ENCODE data around the gene RNGTT. TPM values are rescaled to one million over a fixed set of nuclear protein-coding genes. Genes with fewer than 3 reads are reported as not detected.

The RNGTT gene
- total and polyA plus RNA-seq, 2 experiments from 2014 or later: 7.4 to 15.6 TPM

- TF ChIP-seq EZH2 (IDR thresholded peaks at IDR 0.05; ENCODE audit: borderline replicate concordance) (no peak), EZH2phosphoT487 (IDR thresholded peaks at IDR 0.05; ENCODE audit: low read depth, severe bottlenecking, unreplicated experiment) (no peak), CTCF (IDR thresholded peaks at IDR 0.05; ENCODE audit: poor library complexity) (no peak)
- Histone ChIP-seq H3K27me3 (no peaks in the 10 kb centered on the region), H3K9me2 (replicated peaks; ENCODE audit: insufficient read depth) (no peaks in the 10 kb centered on the region), H3K27ac (no peak overlapping the region), H3K4me1 (ENCODE audit: insufficient read depth) (no peaks in the 10 kb centered on the region), H2AFZ (no peak overlapping the region), H4K20me1 (ENCODE audit: insufficient read depth, poor library complexity, severe bottlenecking) (no peaks in the 10 kb centered on the region), H3K9me3 (ENCODE audit: low read depth) (no peaks in the 10 kb centered on the region), H3K4me3 (no peak overlapping the region), H3K79me2 (no peaks in the 10 kb centered on the region), H3K4me2 (no peak overlapping the region), H3K36me3 (replicated peaks; ENCODE audit: insufficient read depth, low read depth) (no peaks in the 10 kb centered on the region)
- no peak for DNase-seq (ENCODE audit: low spot score)
These were observed 312.0 kb downstream of the RNGTT start for GRCh38 chr6:88651400-88651799.

GRCh38 chr6:88650979-88651378 is 312.4 kb downstream of the RNGTT start:
- no peaks in the 10 kb centered on the region for H3K4me1 ChIP-seq (ENCODE audit: insufficient read depth)
- TF ChIP-seq CTCF (IDR thresholded peaks at IDR 0.05; ENCODE audit: poor library complexity) (no peak), EZH2 (IDR thresholded peaks at IDR 0.05; ENCODE audit: borderline replicate concordance) (no peak), EZH2phosphoT487 (IDR thresholded peaks at IDR 0.05; ENCODE audit: low read depth, severe bottlenecking, unreplicated experiment) (no peak)
- H3K4me3 ChIP-seq: no peak overlapping the region

GRCh38 chr6:88650029-88650619 is 313.3 kb downstream of the RNGTT start:
- no peak overlapping the region for H3K27ac ChIP-seq
- DNase-seq (ENCODE audit: low spot score): no peak
- H3K4me3 ChIP-seq: no peak overlapping the region
- H3K4me2 ChIP-seq: no peak overlapping the region
- no peak for TF ChIP-seq EZH2 (IDR thresholded peaks at IDR 0.05; ENCODE audit: borderline replicate concordance)
- no peak for TF ChIP-seq EZH2phosphoT487 (IDR thresholded peaks at IDR 0.05; ENCODE audit: low read depth, severe bottlenecking, unreplicated experiment)
- no peak for TF ChIP-seq CTCF (IDR thresholded peaks at IDR 0.05; ENCODE audit: poor library complexity)
- H3K9me2 ChIP-seq (replicated peaks; ENCODE audit: insufficient read depth): no peaks in the 10 kb centered on the region
- H2AFZ ChIP-seq: no peak overlapping the region
- 78% methylated on average over 5 of the region's 5 CpGs for WGBS (ENCODE audit: low lambda C conversion rate, missing lambda C conversion rate)
- H3K36me3 ChIP-seq (replicated peaks; ENCODE audit: insufficient read depth, low read depth): no peaks in the 10 kb centered on the region
- no peaks in the 10 kb centered on the region for H4K20me1 ChIP-seq (ENCODE audit: insufficient read depth, poor library complexity, severe bottlenecking)
- no peaks in the 10 kb centered on the region for H3K27me3 ChIP-seq
- H3K79me2 ChIP-seq: no peaks in the 10 kb centered on the region
- no peaks in the 10 kb centered on the region for H3K9me3 ChIP-seq (ENCODE audit: low read depth)
- H3K4me1 ChIP-seq (ENCODE audit: insufficient read depth): no peaks in the 10 kb centered on the region

More at GRCh38 chr6:88650979-88651378, 312.4 kb downstream of the RNGTT start:
- 89% methylated on average over 1 of the region's 1 CpG for WGBS (ENCODE audit: low lambda C conversion rate, missing lambda C conversion rate)
- Histone ChIP-seq H3K36me3 (replicated peaks; ENCODE audit: insufficient read depth, low read depth) (no peaks in the 10 kb centered on the region), H3K9me3 (ENCODE audit: low read depth) (no peaks in the 10 kb centered on the region), H3K4me2 (no peak overlapping the region), H3K79me2 (no peaks in the 10 kb centered on the region), H3K27me3 (no peaks in the 10 kb centered on the region), H3K9me2 (replicated peaks; ENCODE audit: insufficient read depth) (no peaks in the 10 kb centered on the region), H4K20me1 (ENCODE audit: insufficient read depth, poor library complexity, severe bottlenecking) (no peaks in the 10 kb centered on the region), H3K27ac (no peak overlapping the region), H2AFZ (no peak overlapping the region)
- DNase-seq (ENCODE audit: low spot score): no peak

All from hepatocyte (in vitro differentiated cells).